SU-DHL-6 (cell line): Measurements from ENCODE around the gene RASA3.

Experiments used
- EZH2phosphoT487 ChIP-seq: fragments of 200-600 bp; sonication (generic), shearing (Covaris generic); conservative IDR thresholded peaks from 2 replicates; pipeline ENCODE4 v1.6.1; 2018; ENCODE audit warnings: mild to moderate bottlenecking, antibody characterized with exemption, low read length, moderate library complexity, mixed read lengths
- TF ChIP-seq, protein P1 (sequence below): fragments of 200-600 bp; sonication (generic); IDR thresholded peaks from one replicate; pipeline ENCODE4 v1.5.1; 2017; ENCODE audit warnings: antibody characterized with exemption, mild to moderate bottlenecking, low read length, moderate library complexity; ENCODE audit not compliant: insufficient read depth, poor library complexity, severe bottlenecking

DNA sequence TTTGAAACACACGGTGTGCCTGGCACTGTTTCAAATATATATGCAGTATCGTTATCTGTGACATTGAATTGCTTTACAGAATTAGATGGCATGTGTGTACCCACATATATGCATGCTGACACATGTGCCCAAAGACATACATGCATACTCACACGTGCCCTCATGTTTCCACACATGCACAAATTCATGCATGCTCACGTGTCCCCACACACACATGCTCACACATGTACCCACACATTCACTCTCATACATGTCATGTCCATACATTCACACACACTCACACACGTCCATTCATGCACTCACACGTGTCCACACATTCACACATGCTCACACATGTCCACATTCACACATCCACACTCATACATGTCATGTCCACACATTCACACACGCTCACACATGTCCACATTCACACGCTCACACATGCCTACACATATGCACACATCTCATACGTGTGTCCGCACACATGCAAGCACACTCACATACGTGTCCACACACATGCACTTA lies 140.7 kb downstream of the RASA3 start:
- TF ChIP-seq, protein P1, sequence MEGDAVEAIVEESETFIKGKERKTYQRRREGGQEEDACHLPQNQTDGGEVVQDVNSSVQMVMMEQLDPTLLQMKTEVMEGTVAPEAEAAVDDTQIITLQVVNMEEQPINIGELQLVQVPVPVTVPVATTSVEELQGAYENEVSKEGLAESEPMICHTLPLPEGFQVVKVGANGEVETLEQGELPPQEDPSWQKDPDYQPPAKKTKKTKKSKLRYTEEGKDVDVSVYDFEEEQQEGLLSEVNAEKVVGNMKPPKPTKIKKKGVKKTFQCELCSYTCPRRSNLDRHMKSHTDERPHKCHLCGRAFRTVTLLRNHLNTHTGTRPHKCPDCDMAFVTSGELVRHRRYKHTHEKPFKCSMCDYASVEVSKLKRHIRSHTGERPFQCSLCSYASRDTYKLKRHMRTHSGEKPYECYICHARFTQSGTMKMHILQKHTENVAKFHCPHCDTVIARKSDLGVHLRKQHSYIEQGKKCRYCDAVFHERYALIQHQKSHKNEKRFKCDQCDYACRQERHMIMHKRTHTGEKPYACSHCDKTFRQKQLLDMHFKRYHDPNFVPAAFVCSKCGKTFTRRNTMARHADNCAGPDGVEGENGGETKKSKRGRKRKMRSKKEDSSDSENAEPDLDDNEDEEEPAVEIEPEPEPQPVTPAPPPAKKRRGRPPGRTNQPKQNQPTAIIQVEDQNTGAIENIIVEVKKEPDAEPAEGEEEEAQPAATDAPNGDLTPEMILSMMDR = no peak
- no peak for TF ChIP-seq EZH2phosphoT487
